PC-3 (cell line): ENCODE results near the gene SNRPN.
"Not testable (repeated sequence)": the region's sequence is repeated elsewhere in the genome, so short reads cannot be mapped to it uniquely, and the experiment has no call there.

ENCODE experiments used
- EZH2 ChIP-seq: fragments of 300-600 bp; sonication (generic); IDR thresholded peaks from one replicate; pipeline ENCODE4 v1.6.1; 2017; ENCODE audit warnings: antibody characterized with exemption, mild to moderate bottlenecking, low read length; ENCODE audit not compliant: unreplicated experiment
- TF ChIP-seq, protein P1 (sequence below): fragments of 300-600 bp; sonication (generic); conservative IDR thresholded peaks from 2 replicates; pipeline ENCODE4 v1.5.1; 2017; ENCODE audit warnings: antibody characterized with exemption, low read depth, mild to moderate bottlenecking, low read length

DNA sequence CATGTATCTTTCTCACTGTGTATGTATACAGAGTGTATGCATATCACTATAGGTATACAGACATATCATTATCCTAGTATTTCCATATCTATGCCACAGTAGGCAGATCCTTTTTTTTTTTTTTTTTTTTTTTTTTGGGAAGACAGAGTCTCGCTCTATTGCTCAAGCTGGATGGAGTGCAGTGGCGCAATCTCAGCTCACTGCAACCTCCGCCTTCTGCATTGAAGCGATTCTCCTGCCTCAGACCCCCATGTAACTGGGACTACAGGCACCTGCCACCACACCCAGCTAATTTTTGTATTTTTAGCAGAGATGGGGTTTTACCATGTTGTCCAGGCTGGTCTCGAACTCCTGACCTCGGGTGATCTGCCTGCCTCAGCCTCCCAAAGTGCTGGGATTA, 32.0 kb upstream of the SNRPN start:
- TF ChIP-seq, protein P1, sequence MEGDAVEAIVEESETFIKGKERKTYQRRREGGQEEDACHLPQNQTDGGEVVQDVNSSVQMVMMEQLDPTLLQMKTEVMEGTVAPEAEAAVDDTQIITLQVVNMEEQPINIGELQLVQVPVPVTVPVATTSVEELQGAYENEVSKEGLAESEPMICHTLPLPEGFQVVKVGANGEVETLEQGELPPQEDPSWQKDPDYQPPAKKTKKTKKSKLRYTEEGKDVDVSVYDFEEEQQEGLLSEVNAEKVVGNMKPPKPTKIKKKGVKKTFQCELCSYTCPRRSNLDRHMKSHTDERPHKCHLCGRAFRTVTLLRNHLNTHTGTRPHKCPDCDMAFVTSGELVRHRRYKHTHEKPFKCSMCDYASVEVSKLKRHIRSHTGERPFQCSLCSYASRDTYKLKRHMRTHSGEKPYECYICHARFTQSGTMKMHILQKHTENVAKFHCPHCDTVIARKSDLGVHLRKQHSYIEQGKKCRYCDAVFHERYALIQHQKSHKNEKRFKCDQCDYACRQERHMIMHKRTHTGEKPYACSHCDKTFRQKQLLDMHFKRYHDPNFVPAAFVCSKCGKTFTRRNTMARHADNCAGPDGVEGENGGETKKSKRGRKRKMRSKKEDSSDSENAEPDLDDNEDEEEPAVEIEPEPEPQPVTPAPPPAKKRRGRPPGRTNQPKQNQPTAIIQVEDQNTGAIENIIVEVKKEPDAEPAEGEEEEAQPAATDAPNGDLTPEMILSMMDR: not testable (repeated sequence)
- TF ChIP-seq EZH2: not testable (repeated sequence)
